Measurements from ENCODE around the gene CDKN1A.

DNA sequence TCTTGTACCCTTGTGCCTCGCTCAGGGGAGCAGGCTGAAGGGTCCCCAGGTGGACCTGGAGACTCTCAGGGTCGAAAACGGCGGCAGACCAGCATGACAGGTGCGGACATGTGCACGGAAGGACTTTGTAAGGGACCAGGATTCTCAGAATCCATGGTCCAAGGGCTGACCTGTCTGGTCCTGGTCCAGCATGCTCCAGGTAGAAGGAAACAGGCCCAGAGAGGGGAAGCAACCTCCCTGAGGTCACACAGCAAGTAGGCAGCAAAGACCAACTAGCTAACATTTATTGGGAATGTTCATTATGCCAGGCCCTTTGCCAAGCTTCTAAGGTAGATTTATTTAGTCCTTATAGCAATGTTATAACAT is 5.9 kb downstream of the CDKN1A start:
- TF ChIP-seq CTCF (IDR thresholded peaks at IDR 0.05): no peak
- TF ChIP-seq POLR2A (IDR thresholded peaks at IDR 0.05): no peak
